ENCODE results near the gene KIN. TPM values are rescaled to one million over a fixed set of nuclear protein-coding genes. Genes with fewer than 3 reads are reported as not detected.

The KIN gene
- total RNA-seq, 1 experiment from 2014 or later = 23.4 TPM

- Histone ChIP-seq H3K14ac (ENCODE audit: insufficient read depth, low read length) (no peak overlapping the region), H4K20me1 (ENCODE audit: control insufficient read depth, insufficient read depth, insufficient read length) (no peaks in the 10 kb centered on the region), H2AFZ (ENCODE audit: low read length) (no peak overlapping the region), H3K27ac (ENCODE audit: insufficient read length, low read depth, low read length) (no peak overlapping the region), H4K5ac (ENCODE audit: insufficient read length, low read depth, low read length) (no peak overlapping the region), H3K27me3 (ENCODE audit: insufficient read depth, low read length) (no peaks in the 10 kb centered on the region), H2BK20ac (ENCODE audit: low read depth, low read length, poor library complexity, severe bottlenecking) (no peak overlapping the region), H2BK120ac (ENCODE audit: low read depth, low read length, poor library complexity, severe bottlenecking) (no peak overlapping the region), H2BK15ac (ENCODE audit: low read depth, low read length) (no peak overlapping the region), H3K18ac (ENCODE audit: insufficient read length, low read depth, low read length) (no peak overlapping the region), H3T11ph (ENCODE audit: low read length) (no peak overlapping the region), H3K4ac (ENCODE audit: low read depth, low read length) (no peak overlapping the region), H3K79me2 (ENCODE audit: insufficient read depth, low read length) (no peaks in the 10 kb centered on the region), H3K9me3 (ENCODE audit: control insufficient read depth, low read depth, low read length) (no peaks in the 10 kb centered on the region), H3K23ac (ENCODE audit: insufficient read length, low read depth, low read length) (no peak overlapping the region), H3K4me2 (ENCODE audit: insufficient read depth, insufficient read length, low read length) (no peak overlapping the region), H3K79me1 (ENCODE audit: insufficient read depth, low read depth, low read length, poor library complexity, severe bottlenecking) (no peaks in the 10 kb centered on the region), H3K23me2 (ENCODE audit: insufficient read length, low read depth, low read length, poor library complexity, severe bottlenecking) (no peaks in the 10 kb centered on the region), H4K8ac (replicated peaks; ENCODE audit: insufficient read length, low read depth, low read length) (no peak overlapping the region), H2BK12ac (ENCODE audit: insufficient read length, low read depth, low read length) (no peak overlapping the region), H4K91ac (ENCODE audit: insufficient read length, low read depth, low read length) (no peak overlapping the region), H2BK5ac (ENCODE audit: insufficient read length, low read length) (no peak overlapping the region), H2AK5ac (ENCODE audit: insufficient read length, low read length) (no peak overlapping the region), H3K56ac (ENCODE audit: insufficient read length, low read depth, low read length) (no peak overlapping the region), H3K4me1 (ENCODE audit: insufficient read depth, low read length) (peaks cover 3% of the 10 kb centered on the region; the same call in 1 of the 2 replicates), H3K9ac (ENCODE audit: extremely low read depth, insufficient read length, low read length) (no peak overlapping the region)
- TF ChIP-seq CTCF (conservative IDR thresholded peaks at IDR 0.05) = no peak
- peaks cover 0 to 1% of the 10 kb centered on the region in 2 experiments; a peak in 2 of 5 replicates for H3K9me3 Mint-ChIP-seq
- no peak overlapping the region for H3K27ac Mint-ChIP-seq
- H3K4me1 Mint-ChIP-seq = peaks cover 5 to 6% of the 10 kb centered on the region in 2 experiments; a peak in 3 of 4 replicates
- no peak for DNase-seq
- H3K4me3 Mint-ChIP-seq = no peak overlapping the region
- no peaks in the 10 kb centered on the region for H3K36me3 Mint-ChIP-seq (ENCODE audit: insufficient read depth in 1 of 3, low read depth in 3 of 3)
- peaks cover 2% of the 10 kb centered on the region; the same call in 1 of the 2 replicates for H3K27me3 Mint-ChIP-seq (ENCODE audit: low read depth)
- no CpG with 5 or more reads among the region's 3 CpGs for WGBS (ENCODE audit: extremely low coverage, insufficient read length, low lambda C conversion rate)
Observed at GRCh38 chr10:7705341-7705740, 82.5 kb downstream of the KIN start.
